AG09319 (cell line): ENCODE results near the gene RETREG2.
A peak's percentile ranks its signal among the peaks of the same experiment; 100 is the strongest.

Experiments
- DNase-seq: peaks from one replicate; pipeline ENCODE4 v3.0.0-alpha.2; 2010; ENCODE audit warnings: low read depth; ENCODE audit errors: extremely low read depth
- CTCF ChIP-seq: IDR thresholded peaks from 2 replicates; pipeline ENCODE4 v1.5.1; 2011; ENCODE audit warnings: low read depth, mild to moderate bottlenecking, inconsistent platforms, low read length, moderate library complexity

Gene RETREG2

DNA sequence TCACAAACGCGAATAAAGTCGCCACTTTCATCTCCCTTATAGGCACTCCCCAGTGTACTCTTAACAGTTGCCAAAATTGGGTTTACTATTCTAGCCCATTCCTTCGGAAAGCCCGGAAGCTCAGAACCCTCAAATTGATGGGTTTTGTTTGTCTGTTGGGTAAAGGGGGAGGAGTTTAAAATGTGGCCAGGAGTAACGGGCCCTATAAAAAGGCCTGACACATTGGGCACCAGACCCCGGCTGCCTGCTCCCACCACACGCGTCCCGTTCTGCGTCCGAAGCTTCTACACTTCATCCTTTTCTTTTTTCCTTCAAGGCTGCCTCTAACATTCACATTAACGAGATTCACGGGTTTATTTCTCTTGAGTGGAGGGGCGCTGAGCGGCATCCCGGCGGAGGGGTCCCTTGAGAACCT is 18.3 kb upstream of the RETREG2 start:
- TF ChIP-seq CTCF, result no peak
- DNase-seq, result no peak

DNA sequence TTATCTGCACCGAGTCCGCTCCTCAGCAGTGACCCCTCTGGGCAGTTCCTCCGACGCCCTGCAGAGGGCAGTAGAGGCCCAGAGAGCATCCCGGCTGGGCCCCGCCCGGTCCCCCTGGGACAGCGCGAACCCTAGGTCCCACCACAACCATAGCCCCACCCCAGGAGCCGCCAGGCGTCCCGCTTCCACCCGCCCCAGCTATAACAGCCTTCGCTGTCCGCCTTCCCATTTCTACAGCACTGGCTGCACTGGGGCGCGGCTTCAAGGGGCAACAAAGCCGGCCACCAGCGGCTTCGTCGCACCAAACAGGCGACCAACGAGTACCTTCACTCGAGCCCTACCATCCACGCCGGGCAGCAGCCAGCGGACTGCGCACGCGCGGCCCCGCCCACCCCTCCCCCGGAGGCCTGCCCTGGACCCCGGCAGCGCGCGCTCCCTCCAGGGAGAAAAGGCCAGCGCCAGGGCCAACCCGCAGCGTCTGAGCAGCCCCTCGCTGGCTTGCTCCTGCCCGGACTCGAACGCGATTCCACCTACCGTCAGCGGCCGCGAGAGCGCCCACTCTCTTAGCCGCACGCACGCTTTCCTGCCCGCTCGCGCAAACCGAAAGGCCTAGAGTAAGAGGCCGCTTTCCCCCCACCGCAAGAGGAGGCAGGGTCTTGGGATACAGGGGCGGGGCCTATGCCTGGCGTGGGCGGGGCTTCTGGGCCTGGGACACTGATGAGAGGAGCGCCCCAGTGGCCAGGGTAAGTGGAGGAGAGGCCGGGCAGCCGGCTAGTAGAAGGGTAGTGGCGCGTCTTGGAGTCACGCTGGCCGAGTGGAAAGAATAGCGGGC is 17.7 kb upstream of the RETREG2 start, which contains the start of gene NHEJ1:
TSS of gene NHEJ1 (minus strand) at position 630 of the 832 bp plus-strand sequence. CDS start 2,453 bp downstream, outside the sequence.
- TF ChIP-seq CTCF, result peak; percentile 99
- peak; percentile 84 for DNase-seq

GRCh38 chr2:219161097-219161496 is 17.0 kb upstream of the RETREG2 start:
- TF ChIP-seq CTCF, result no peak
- DNase-seq, result no peak

DNA sequence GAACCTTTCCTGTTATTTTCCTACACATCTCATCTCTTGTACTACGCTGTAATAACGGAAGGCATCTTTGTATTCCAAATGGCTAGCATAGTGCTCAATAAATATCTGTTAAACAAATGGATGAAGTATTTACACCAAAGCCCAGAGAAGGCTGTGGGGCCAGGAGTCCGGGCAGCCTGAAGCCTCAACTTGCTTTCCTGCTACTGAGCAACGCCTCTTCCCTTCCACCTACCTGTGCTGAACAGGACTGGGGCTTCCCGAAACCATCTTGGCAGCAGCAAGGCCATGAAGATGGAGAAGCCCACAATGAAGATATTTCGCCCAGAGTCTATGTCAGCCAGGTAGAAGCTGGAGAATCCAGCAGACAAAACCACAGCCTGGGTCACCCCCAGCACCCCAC is 14.9 kb upstream of the RETREG2 start:
- DNase-seq, result no peak

DNA sequence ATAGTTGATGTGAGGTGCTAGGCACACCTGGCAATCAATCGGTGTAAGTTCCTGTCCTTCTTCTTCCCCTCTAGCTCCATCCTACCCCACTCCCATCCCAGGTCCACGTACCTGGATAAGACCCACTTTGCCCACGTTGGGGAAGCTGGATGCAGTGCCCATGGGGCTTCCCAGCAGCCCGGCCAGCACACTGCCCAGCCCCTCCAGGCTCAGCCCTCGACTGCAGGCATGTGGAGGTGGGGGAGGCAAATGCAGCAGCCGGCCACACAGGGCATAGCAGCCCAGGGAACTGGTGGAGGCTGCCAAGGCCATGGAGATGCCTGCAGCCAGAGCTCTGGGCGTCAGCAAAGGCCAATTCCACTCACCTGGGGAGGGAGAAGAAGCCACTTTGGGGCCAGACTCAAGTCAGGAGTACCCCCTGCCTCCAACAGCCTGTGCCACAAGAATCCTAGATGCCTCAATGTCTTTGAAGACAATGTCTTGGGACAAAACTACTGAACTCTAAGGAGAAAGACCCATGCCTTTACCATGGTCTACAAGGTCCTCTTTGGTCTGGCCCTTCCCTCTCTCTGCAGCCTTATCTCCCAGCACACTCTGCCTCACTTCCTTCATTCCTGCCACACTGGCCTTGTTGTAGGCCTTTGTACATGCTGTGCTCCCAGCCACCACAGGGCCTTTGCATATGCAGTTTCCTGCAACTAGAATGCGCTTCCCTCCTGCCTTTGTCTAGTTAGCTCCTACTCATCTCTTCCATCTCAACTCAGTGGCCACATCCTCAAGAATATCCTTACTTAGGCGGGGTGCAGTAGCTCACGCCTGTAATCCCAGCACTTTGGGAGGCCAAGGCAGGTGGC is 12.8 kb upstream of the RETREG2 start:
- no peak for DNase-seq
- TF ChIP-seq CTCF, result no peak

More for the DNA sequence above, 14.9 kb upstream of the RETREG2 start:
- no peak for TF ChIP-seq CTCF

DNA sequence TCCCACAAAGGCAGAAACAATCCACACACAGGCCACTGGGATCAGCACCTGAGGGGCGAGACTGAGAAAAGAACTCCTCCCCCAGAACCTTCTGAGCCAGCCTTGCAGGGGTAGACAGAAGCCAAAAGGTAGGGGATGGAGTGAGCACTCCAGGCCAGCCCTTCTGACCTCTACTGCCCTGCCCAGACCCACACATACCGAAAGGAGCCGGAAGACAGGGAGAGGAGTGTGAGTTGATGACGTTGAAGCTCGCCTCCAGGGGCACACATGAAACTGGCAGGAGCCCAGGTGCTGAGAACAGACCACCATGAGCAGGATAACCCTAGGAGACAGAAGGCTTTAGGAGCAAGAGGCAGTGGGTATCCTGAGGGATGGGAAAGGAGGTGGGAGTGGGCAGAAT is 10.1 kb upstream of the RETREG2 start:
- no peak for DNase-seq
- no peak for TF ChIP-seq CTCF

DNA sequence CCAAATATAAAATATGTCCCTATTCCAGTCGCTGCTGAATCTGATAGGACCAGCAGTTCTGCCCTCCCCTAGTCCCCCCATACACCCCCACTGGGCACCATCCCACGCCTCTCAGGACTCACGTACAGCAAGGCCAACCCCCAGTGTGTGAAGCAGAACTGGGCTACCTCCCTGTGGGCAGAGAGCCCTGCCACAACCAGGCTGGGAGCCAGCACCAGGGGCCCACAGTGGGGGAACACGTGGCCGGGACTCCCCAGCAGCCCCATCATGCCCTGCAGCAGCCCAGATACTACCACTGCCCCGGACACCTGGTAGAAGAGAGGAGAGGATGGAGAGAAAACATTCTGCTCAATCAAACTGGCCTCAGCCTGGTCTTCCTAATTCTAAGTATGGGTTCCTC is 9.5 kb upstream of the RETREG2 start:
- TF ChIP-seq CTCF, result no peak
- no peak for DNase-seq
